Posterior cingulate gyrus (tissue), 11 donors: Measurements from ENCODE around the gene TEAD2.

Source experiments
- DNase-seq, 10 donors: peaks; one replicate each; pipeline versions ENCODE4 v3.0.0 to v3.0.0-alpha.2; 2020 to 2021; ENCODE audit warnings: mixed read lengths in 3 of 10
- intact Hi-C: fragments of 100-400 bp; cut with DNase I; formaldehyde crosslinking; loops from one replicate; pipeline ENCODE4 v1.15.1; 2023

TEAD2 gene

DNA sequence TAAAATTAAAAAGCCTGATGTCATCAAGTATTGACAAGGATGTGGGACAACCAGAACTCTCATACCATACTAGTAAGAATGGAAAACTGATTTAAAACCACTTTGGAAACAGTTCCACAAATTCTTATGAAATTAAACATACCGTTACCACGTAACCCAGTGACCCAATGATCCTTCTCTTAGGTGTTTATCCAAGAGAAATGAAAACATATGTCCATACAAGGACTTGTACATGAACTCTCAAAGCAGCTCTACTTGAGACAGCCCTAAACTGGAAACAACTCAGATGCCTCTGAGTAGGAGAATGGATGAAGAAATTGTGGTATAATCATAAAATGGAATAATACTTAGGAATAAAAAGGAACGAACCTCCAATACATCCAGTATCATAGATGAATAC, 64.8 kb downstream of the TEAD2 start:
- no peak for DNase-seq

GRCh38 chr19:49295208-49295880, 66.9 kb downstream of the TEAD2 start:
- intact Hi-C loops = no loop called here
- DNase-seq = no peak

More for the DNA sequence above, 64.8 kb downstream of the TEAD2 start:
- intact Hi-C loops = no loop called here

GRCh38 chr19:49294401-49294800, 67.8 kb downstream of the TEAD2 start:
- intact Hi-C loops = no loop called here
- DNase-seq = no peak
